ENCODE data around the gene MCF2L2. TPM values are rescaled to one million over a fixed set of nuclear protein-coding genes. Genes with fewer than 3 reads are reported as not detected.

MCF2L2 gene
- total and polyA plus RNA-seq, 2 of the 13 experiments (the other 11 are each of a cell fraction or from before 2014, with no cell fraction given) = not detected

GRCh38 chr3:183464480-183464879, 36.1 kb upstream of the MCF2L2 start (continued):
- TF ChIP-seq ZNF124 (CRISPR knock-in tag; IDR thresholded peaks at IDR 0.05) (no peak), ZFYVE20 (CRISPR knock-in tag; IDR thresholded peaks at IDR 0.05; ENCODE audit: borderline replicate concordance, low read depth) (no peak), ZNF362 (CRISPR knock-in tag; IDR thresholded peaks at IDR 0.05; ENCODE audit: borderline replicate concordance) (no peak), KLF16 (CRISPR knock-in tag; IDR thresholded peaks at IDR 0.05) (no peak), CSRNP1 (CRISPR knock-in tag; IDR thresholded peaks at IDR 0.05) (no peak), ZNF430 (CRISPR knock-in tag; IDR thresholded peaks at IDR 0.05) (peak; percentile 56; the same call in 1 of the 2 replicates), ATM (IDR thresholded peaks at IDR 0.05; ENCODE audit: borderline replicate concordance) (no peak), ZSCAN5A (CRISPR knock-in tag; IDR thresholded peaks at IDR 0.05; ENCODE audit: borderline replicate concordance) (peak; percentile 41; the same call in 1 of the 2 replicates), ZNF615 (CRISPR knock-in tag; IDR thresholded peaks at IDR 0.05; ENCODE audit: borderline replicate concordance) (no peak), MIXL1 (CRISPR knock-in tag; IDR thresholded peaks at IDR 0.05) (peak; percentile 94), PHF8 (CRISPR knock-in tag; IDR thresholded peaks at IDR 0.05) (no peak), ZNF138 (CRISPR knock-in tag; IDR thresholded peaks at IDR 0.05; ENCODE audit: low read depth) (no peak), ZNF850 (CRISPR knock-in tag; conservative IDR thresholded peaks at IDR 0.05) (no peak), TSC22D2 (CRISPR knock-in tag; IDR thresholded peaks at IDR 0.05; ENCODE audit: borderline replicate concordance) (no peak), NR2C2 (CRISPR knock-in tag; IDR thresholded peaks at IDR 0.05; ENCODE audit: borderline replicate concordance) (peak; percentile 76), FUBP1 (CRISPR knock-in tag; IDR thresholded peaks at IDR 0.05; ENCODE audit: borderline replicate concordance) (no peak), GRHL1 (CRISPR knock-in tag; conservative IDR thresholded peaks at IDR 0.05) (no peak), HOXA9 (CRISPR knock-in tag; IDR thresholded peaks at IDR 0.05; ENCODE audit: borderline replicate concordance) (no peak), SALL2 (CRISPR knock-in tag; IDR thresholded peaks at IDR 0.05) (peak; percentile 82), ZNF777 (CRISPR knock-in tag; IDR thresholded peaks at IDR 0.05) (0 out of 2 replicates have a peak, but pooled peaks have one; percentile 24), TOPORS (CRISPR knock-in tag; IDR thresholded peaks at IDR 0.05) (0 out of 2 replicates have a peak, but pooled peaks have one; percentile 35)

All from HepG2 (cell line).